DND-41 (cell line): ENCODE data around the gene MEX3B.

Source experiments
- EZH2 ChIP-seq: IDR thresholded peaks from 3 replicates; pipeline ENCODE4 v1.6.1; 2012; ENCODE audit warnings: borderline replicate concordance, low read depth, mild to moderate bottlenecking, moderate library complexity, low read length, inconsistent platforms; ENCODE audit not compliant: severe bottlenecking
- TF ChIP-seq, protein P1 (sequence below): IDR thresholded peaks from 2 replicates; pipeline ENCODE4 v1.5.1; 2012; ENCODE audit warnings: borderline replicate concordance, low read length, moderate library complexity, mild to moderate bottlenecking; ENCODE audit not compliant: poor library complexity, severe bottlenecking; ENCODE audit errors: extremely low read depth

DNA sequence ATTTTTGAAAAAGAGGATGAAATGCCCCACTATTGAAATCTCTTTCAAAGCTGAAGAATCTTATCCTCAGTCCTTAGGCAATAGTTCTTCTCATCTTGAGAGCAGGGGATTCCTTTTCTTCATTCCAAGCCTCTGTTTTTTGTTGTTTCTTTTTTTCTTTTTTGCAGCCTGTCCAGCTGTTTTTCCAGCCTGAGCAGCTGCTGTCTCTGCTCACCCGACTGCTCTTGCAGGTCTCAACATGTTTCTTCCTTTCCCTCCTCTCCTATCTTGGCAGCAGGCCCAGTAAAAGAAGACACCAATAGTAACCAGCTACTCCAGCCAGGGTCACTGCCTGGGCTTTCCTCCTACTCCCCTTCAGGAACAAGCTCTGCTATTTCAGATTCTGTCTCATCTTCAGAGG is 23.8 kb downstream of the MEX3B start:
- TF ChIP-seq, protein P1, sequence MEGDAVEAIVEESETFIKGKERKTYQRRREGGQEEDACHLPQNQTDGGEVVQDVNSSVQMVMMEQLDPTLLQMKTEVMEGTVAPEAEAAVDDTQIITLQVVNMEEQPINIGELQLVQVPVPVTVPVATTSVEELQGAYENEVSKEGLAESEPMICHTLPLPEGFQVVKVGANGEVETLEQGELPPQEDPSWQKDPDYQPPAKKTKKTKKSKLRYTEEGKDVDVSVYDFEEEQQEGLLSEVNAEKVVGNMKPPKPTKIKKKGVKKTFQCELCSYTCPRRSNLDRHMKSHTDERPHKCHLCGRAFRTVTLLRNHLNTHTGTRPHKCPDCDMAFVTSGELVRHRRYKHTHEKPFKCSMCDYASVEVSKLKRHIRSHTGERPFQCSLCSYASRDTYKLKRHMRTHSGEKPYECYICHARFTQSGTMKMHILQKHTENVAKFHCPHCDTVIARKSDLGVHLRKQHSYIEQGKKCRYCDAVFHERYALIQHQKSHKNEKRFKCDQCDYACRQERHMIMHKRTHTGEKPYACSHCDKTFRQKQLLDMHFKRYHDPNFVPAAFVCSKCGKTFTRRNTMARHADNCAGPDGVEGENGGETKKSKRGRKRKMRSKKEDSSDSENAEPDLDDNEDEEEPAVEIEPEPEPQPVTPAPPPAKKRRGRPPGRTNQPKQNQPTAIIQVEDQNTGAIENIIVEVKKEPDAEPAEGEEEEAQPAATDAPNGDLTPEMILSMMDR: no peak
- TF ChIP-seq EZH2: no peak
